ENCODE results near the gene CFD.
"Not testable (repeated sequence)": the region's sequence is repeated elsewhere in the genome, so short reads cannot be mapped to it uniquely, and the experiment has no call there.

The CFD gene

GRCh38 chr19:871446-872265 is 12.2 kb downstream of the CFD start:
- DNase-seq: peak; percentile 38

GRCh38 chr19:872266-872951 is 12.9 kb downstream of the CFD start:
- DNase-seq: peak; percentile 82

GRCh38 chr19:873084-873483 is 13.6 kb downstream of the CFD start:
- DNase-seq: peak; percentile 61

- no peak for DNase-seq
Measured at GRCh38 chr19:873561-874041, 14.1 kb downstream of the CFD start.

- no peak for DNase-seq
Measured at GRCh38 chr19:875265-875879, 15.9 kb downstream of the CFD start.

- no peak for DNase-seq
Measured at GRCh38 chr19:876089-876488, 16.6 kb downstream of the CFD start.

- no peak for DNase-seq
Measured at GRCh38 chr19:876780-877314, 17.4 kb downstream of the CFD start.

- not testable (repeated sequence) for DNase-seq
Measured at GRCh38 chr19:877992-878660, 18.7 kb downstream of the CFD start.

GRCh38 chr19:878751-879561 is 19.5 kb downstream of the CFD start:
- DNase-seq: not testable (repeated sequence)

- DNase-seq: no peak
Measured at GRCh38 chr19:879711-880438, 20.4 kb downstream of the CFD start.

- DNase-seq: no peak
Measured at GRCh38 chr19:881385-882071, 22.1 kb downstream of the CFD start.

GRCh38 chr19:882871-883497 is 23.5 kb downstream of the CFD start:
- no peak for DNase-seq

GRCh38 chr19:883661-884211 is 24.3 kb downstream of the CFD start:
- no peak for DNase-seq

- DNase-seq: no peak
Measured at GRCh38 chr19:884420-885211, 25.2 kb downstream of the CFD start.

GRCh38 chr19:885536-886224 is 26.2 kb downstream of the CFD start:
- DNase-seq: no peak

- peak; percentile 71 for DNase-seq
Measured at GRCh38 chr19:887072-887471, 27.6 kb downstream of the CFD start.

GRCh38 chr19:887599-887998 is 28.1 kb downstream of the CFD start:
- no peak for DNase-seq
